Activated CD8-positive, alpha-beta T cell treated with anti-CD3 and anti-CD28 coated beads for 36 hours (primary cell): ENCODE measurements around the gene ATP7A. TPM values are rescaled to one million over a fixed set of nuclear protein-coding genes. Genes with fewer than 3 reads are reported as not detected.

ENCODE experiments used
- ATAC-seq: fragments of 200-7000 bp; cut with Tn5 transposase; one replicate; pipeline ENCODE4 v1.10.0; 2021; ENCODE audit warnings: mild to moderate bottlenecking, moderate library complexity
- CTCF ChIA-PET: fragments of 350-600 bp; sonication (Branson Sonifier 250); formaldehyde crosslinking; loops from one replicate; lab custom pipeline; 2021; ENCODE audit warnings: antibody characterized with exemption; lab: Charles Lee
- POLR2A ChIA-PET: fragments of 350-600 bp; sonication (Branson Sonifier 250); formaldehyde crosslinking; loops from one replicate; lab custom pipeline; 2021; ENCODE audit warnings: antibody characterized with exemption; lab: Charles Lee
- DNase-seq: peaks from one replicate; pipeline ENCODE4 v3.0.0-alpha.2; 2020
- H3K27ac Mint-ChIP-seq: one replicate; pipeline ENCODE4 v1.8.0; 2021; ENCODE audit warnings: mild to moderate bottlenecking, mixed read lengths
- H3K27me3 Mint-ChIP-seq: one replicate; pipeline ENCODE4 v1.8.0; 2021; ENCODE audit warnings: mixed read lengths
- H3K36me3 Mint-ChIP-seq: one replicate; pipeline ENCODE4 v1.8.0; 2021; ENCODE audit warnings: low read depth, mixed read lengths
- H3K4me1 Mint-ChIP-seq: one replicate; pipeline ENCODE4 v1.8.0; 2021; ENCODE audit warnings: low read depth, mixed read lengths
- H3K4me3 Mint-ChIP-seq: one replicate; pipeline ENCODE4 v1.8.0; 2021; ENCODE audit warnings: mild to moderate bottlenecking, moderate library complexity, mixed read lengths
- H3K9me3 Mint-ChIP-seq: one replicate; pipeline ENCODE4 v1.8.0; 2021; ENCODE audit warnings: mixed read lengths
- intact Hi-C: fragments of 100-400 bp; cut with micrococcal nuclease; formaldehyde crosslinking; loops from one replicate; pipeline ENCODE4 v1.10.0; 2022
- total RNA-seq, 2 experiments: library from RNA; stranded (reverse); gene quantifications; one replicate each; pipeline ENCODE4 v1.2.3, GENCODE V29; 2021
- TF ChIP-seq, protein P1 (sequence below): fragments of 200-600 bp; IDR thresholded peaks from one replicate; pipeline ENCODE4 v1.8.0; 2022; ENCODE audit warnings: antibody characterized with exemption, mild to moderate bottlenecking

The ATP7A gene
- total RNA-seq, 2 experiments from 2014 or later = 7.4 to 8.7 TPM

DNA sequence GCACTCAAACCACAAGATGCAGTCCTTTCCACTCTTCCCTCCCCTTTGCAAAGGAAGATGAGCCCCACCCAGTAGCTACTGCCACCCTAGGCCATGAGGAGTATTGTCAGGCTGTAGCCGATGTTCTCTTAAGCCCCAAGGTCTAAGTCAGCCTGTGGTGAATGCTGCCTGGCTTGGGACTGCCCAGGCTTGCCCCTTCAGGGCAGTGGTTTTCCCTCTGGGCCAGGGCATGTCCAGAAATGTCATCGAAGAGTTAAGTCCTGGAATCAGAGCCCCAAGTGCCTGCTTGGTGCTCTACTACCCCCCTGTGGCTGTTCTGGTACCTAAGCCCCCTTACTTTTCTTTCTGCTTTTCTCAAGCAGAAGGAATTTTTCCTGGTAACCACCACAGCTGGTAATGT is 181.8 kb downstream of the ATP7A start:
- Mint-ChIP-seq H3K27ac (peak overlapping the region; percentile 70), H3K9me3 (no peaks in the 10 kb centered on the region), H3K4me3 (no peak overlapping the region), H3K27me3 (no peaks in the 10 kb centered on the region), H3K36me3 (no peaks in the 10 kb centered on the region), H3K4me1 (peaks cover 9% of the 10 kb centered on the region)
- POLR2A ChIA-PET = interaction anchor here (1.3 kb wide), 1 partner anchor 23 kb away, joined by 4 read pairs; no protein-coding TSS in a partner anchor
- intact Hi-C loops = loop anchor here (10.0 kb wide), 1 partner anchor 177 kb away; the partner anchor contains the start of gene ATP7A
- TF ChIP-seq, protein P1, sequence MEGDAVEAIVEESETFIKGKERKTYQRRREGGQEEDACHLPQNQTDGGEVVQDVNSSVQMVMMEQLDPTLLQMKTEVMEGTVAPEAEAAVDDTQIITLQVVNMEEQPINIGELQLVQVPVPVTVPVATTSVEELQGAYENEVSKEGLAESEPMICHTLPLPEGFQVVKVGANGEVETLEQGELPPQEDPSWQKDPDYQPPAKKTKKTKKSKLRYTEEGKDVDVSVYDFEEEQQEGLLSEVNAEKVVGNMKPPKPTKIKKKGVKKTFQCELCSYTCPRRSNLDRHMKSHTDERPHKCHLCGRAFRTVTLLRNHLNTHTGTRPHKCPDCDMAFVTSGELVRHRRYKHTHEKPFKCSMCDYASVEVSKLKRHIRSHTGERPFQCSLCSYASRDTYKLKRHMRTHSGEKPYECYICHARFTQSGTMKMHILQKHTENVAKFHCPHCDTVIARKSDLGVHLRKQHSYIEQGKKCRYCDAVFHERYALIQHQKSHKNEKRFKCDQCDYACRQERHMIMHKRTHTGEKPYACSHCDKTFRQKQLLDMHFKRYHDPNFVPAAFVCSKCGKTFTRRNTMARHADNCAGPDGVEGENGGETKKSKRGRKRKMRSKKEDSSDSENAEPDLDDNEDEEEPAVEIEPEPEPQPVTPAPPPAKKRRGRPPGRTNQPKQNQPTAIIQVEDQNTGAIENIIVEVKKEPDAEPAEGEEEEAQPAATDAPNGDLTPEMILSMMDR = peak; percentile 64
- DNase-seq (peak; percentile 34), ATAC-seq (peak; percentile 91)
- CTCF ChIA-PET = interaction anchor here (0.8 to 2.4 kb wide), 7 partner anchors 9 to 182 kb away, joined by 3 to 12 read pairs (median 4); partner anchors contain the start of gene ATP7A

DNA sequence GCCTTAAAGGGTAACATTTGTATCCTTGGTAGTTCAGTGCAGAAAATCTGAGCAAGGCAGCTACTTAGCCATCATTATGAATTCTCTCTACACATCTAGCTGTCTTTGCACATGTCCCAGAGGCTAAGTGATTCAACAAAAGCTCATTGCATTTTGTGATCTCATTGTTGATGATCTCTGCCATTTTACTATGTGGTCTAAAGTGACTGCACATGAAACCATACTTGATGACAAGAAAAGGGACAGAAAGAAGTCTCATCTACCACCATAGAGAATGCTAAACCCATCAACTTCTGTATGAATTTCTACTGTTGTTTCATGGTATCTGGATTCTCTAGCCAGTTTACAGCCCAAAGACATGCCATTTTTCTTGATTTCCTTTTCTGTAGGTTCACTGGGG is 187.6 kb downstream of the ATP7A start:
- Mint-ChIP-seq H3K4me1 (peaks cover 19% of the 10 kb centered on the region), H3K27ac (no peak overlapping the region), H3K36me3 (peaks cover 6% of the 10 kb centered on the region), H3K27me3 (no peaks in the 10 kb centered on the region), H3K9me3 (peaks cover 4% of the 10 kb centered on the region), H3K4me3 (no peak overlapping the region)
- DNase-seq = no peak
- intact Hi-C loops = loop anchor here (10.0 kb wide), 1 partner anchor 183 kb away; the partner anchor contains the start of gene ATP7A
- TF ChIP-seq, protein P1 = no peak
- CTCF ChIA-PET = no interaction called here
- ATAC-seq = no peak
- POLR2A ChIA-PET = no interaction called here

Other genes with a start within 250 kb of the ATP7A start
- 10 to 100 TPM; 51.6 to 60.9 TPM for gene ATRX, start 124.5 kb upstream of the ATP7A start, total RNA-seq
- 10 to 100 TPM; 33.2 to 33.7 TPM for gene MAGT1, start 15.3 kb upstream of the ATP7A start, total RNA-seq
- gene COX7B, start 11.2 kb upstream of the ATP7A start, total RNA-seq = 100 to 1,000 TPM; 302 to 324 TPM
- 1 to 10 TPM in 1 of 2 experiments, under 1 TPM in 1; 0.56 to 1.3 TPM for gene PGAM4, start 58.9 kb downstream of the ATP7A start, total RNA-seq
- gene PGK1, start 193.6 kb downstream of the ATP7A start, total RNA-seq = 1,000 to 10,000 TPM; 1,745 to 1,759 TPM
- 10 to 100 TPM; 11.3 to 13.4 TPM for gene TAF9B, start 229.0 kb downstream of the ATP7A start, total RNA-seq